Measurements from ENCODE around the gene RANBP3.

Gene RANBP3

DNA sequence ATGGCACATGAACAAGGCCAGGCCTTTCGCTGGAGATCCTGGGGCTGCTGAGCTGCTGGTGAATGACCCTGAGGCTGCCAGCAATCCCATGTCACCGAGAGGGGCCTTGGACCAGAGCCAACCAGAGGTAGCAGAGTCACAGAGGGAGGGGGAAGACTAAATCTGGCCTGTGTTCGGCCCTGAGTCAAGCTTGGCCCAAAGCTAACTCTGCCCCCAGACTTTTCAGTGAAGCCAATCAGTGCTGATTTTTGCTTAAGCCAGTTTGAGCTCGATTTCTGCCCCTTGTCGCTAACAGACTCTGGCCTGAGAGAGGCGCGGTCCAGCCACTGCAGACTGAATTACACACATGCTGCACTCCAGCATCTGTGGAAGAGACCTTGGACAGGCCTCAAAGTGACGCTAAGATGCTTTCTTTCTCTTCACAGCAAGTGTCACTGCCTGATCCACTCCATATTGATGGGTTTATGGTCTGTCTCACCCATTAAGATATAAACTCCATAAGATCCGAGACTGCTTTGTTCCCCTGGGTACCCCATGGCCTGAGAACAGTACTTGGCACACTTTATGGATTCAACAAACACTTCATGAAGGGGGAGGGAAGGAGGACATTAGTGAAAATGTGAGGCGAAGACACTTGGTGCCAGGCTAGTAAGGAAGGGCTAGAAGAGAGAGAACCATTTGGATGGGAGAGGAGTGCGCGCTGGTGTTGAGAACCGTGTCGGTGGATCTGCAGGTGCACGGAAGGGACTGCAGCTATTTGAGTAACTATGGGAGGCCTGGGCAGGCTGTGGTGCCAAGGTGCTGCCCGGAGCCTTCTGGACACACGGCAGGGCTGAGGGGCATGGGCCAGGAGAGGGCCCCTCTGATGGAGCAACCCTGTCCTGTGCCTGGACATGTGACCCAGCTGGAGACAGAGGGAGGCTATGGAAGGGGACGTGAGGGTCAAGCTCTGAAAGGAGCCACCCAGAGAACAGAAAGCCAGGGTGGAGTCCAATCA is 17.6 kb downstream of the RANBP3 start:
- H3K4me3 ChIP-seq (replicated peaks; ENCODE audit: low read depth, low read length) = no peak overlapping the region
- DNase-seq (ENCODE audit: extremely low read depth, low read depth) = no peak
- TF ChIP-seq, protein P1, sequence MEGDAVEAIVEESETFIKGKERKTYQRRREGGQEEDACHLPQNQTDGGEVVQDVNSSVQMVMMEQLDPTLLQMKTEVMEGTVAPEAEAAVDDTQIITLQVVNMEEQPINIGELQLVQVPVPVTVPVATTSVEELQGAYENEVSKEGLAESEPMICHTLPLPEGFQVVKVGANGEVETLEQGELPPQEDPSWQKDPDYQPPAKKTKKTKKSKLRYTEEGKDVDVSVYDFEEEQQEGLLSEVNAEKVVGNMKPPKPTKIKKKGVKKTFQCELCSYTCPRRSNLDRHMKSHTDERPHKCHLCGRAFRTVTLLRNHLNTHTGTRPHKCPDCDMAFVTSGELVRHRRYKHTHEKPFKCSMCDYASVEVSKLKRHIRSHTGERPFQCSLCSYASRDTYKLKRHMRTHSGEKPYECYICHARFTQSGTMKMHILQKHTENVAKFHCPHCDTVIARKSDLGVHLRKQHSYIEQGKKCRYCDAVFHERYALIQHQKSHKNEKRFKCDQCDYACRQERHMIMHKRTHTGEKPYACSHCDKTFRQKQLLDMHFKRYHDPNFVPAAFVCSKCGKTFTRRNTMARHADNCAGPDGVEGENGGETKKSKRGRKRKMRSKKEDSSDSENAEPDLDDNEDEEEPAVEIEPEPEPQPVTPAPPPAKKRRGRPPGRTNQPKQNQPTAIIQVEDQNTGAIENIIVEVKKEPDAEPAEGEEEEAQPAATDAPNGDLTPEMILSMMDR (IDR thresholded peaks at IDR 0.05; ENCODE audit: low read depth, low read length, missing control alignments) = no peak

DNA sequence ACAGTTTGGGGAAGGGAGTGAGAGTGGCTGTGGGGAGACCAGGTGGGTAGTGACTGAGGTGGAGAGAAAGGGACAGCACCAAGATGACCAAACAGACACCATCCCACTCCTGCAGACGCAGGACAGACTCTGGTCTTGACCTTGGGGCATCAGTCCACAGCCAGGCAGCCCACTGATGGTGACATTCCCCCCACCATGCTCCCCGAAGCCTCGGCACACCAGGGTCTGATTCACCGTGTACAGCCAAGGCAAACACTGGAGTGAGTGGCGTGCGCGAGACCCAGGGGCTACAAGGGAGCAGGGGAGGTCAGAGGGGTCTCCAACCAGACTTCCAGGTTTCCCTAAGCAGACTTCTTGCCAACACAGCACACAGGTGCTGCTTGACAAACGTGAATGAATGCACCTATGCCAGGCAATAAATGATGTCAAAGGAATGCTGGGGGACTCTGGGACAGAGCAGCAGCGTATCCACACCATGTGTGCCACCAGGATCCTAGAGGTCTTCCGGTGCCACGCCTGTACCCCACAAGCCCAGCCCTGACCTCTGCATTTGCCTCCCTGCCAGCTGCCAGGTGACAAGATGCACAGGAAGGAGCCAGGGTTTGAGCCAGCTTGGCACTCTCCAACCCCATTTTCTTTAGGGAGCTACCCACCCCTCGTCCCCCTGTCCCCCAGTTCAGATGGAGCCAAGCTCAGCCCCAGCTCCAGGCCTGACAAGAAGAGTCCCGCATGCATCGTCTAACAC is 18.5 kb downstream of the RANBP3 start:
- H3K4me3 ChIP-seq (replicated peaks; ENCODE audit: low read depth, low read length) = no peak overlapping the region
- TF ChIP-seq, protein P1 (IDR thresholded peaks at IDR 0.05; ENCODE audit: low read depth, low read length, missing control alignments) = no peak
- no peak for DNase-seq (ENCODE audit: extremely low read depth, low read depth)

DNA sequence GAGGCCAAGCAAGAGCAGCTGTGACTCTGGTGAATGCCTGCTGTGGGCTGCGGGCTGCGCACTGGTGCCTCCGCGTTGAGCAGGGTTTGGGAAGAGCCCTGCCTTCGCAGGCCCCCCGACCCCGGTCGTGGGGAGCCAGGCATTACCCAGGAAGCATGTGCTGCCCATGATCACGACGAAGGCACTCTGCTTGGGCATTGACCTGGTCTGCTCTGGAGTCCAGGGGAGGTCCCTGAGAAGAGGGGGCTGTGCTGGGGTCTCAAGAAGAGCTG is 19.2 kb downstream of the RANBP3 start:
- no peak overlapping the region for H3K4me3 ChIP-seq (replicated peaks; ENCODE audit: low read depth, low read length)
- DNase-seq (ENCODE audit: extremely low read depth, low read depth) = no peak
- TF ChIP-seq, protein P1 (IDR thresholded peaks at IDR 0.05; ENCODE audit: low read depth, low read length, missing control alignments) = no peak

DNA sequence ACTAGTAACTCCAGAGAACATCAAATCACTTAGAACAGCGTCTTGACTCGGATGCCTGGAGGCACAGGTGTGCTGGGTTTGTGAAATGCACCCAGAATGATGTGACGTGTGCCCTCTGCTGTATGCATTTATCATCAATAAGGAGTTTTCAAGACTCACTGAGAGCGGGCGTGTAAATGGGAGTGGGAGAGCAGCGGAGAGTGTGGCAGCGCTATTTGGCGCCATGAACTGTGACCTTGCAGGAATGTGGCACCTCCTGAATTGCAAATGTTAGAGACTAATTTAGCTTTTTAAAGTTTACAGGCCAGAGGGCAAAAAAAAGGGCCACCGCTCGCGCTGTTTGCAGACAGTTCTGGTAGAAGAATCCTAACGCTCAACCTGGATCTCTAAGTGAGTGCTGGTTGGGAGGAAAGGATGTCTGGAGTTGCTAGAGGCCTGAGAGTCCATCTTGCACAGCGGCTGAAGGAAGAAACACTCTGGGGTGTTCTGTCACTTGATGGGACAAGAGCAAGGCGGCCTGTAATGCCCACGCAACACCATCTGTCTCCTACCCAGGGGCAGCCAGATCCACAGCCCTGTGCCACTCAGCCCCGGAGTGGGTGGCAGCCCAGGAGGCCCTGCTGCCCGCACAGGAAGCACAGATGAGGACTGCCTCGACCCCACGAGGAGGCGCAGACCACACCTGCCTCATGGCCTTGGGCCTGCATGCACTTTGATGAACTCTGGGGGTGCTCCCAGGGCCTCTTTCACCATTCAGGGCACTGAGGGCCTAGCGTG is 19.7 kb downstream of the RANBP3 start:
- H3K4me3 ChIP-seq (replicated peaks; ENCODE audit: low read depth, low read length) = no peak overlapping the region
- no peak for DNase-seq (ENCODE audit: extremely low read depth, low read depth)
- TF ChIP-seq, protein P1 (IDR thresholded peaks at IDR 0.05; ENCODE audit: low read depth, low read length, missing control alignments) = no peak

DNA sequence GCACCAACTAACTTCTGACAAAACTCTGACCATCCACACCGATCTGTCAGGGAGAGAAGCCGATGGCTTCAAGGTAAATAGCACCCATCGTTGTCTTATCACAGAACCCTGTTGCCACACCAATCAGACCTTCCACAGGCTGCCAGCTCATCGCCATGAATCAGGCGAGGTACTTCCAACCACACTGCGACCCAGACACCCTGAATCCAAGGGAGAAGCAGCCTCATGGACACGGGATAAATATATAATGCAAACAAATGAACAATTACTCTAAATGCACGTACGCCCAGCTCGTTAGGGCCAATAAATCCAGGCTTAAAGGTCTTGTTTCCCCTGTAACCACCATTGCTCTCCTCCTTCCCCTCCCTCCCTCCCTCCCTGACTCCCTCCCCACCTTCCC is 20.8 kb downstream of the RANBP3 start:
- no peak overlapping the region for H3K4me3 ChIP-seq (replicated peaks; ENCODE audit: low read depth, low read length)
- no peak for DNase-seq (ENCODE audit: extremely low read depth, low read depth)
- TF ChIP-seq, protein P1 (IDR thresholded peaks at IDR 0.05; ENCODE audit: low read depth, low read length, missing control alignments) = no peak

DNA sequence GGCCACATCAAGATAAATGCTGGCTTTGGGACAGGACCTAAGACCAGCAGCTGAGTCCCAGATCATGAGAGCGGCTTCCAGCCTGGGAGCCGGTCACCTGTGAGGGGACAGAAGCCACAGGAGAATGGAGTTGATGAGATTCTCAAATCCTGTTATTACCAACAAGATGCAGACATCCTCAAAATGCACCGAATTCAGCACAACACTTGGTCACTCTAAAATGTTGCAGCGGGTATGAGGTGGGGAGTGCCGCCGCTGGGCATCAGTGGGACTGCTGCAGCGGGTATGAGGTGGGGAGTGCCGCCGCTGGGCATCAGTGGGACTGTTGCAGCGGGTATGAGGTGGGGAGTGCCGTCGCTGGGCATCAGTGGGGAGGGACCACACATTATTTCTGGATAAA is 21.2 kb downstream of the RANBP3 start:
- no peak overlapping the region for H3K4me3 ChIP-seq (replicated peaks; ENCODE audit: low read depth, low read length)
- DNase-seq (ENCODE audit: extremely low read depth, low read depth) = no peak
- TF ChIP-seq, protein P1 (IDR thresholded peaks at IDR 0.05; ENCODE audit: low read depth, low read length, missing control alignments) = no peak
